B cell (primary cell): ENCODE data around the gene NMT2. TPM values are rescaled to one million over a fixed set of nuclear protein-coding genes. Genes with fewer than 3 reads are reported as not detected.

ENCODE experiments used
- ATAC-seq: fragments of 200-7000 bp; cut with Tn5 transposase; one replicate; pipeline ENCODE4 v1.10.0; 2021; ENCODE audit warnings: low read depth, mild to moderate bottlenecking, moderate number of reproducible peaks, moderate library complexity
- CTCF ChIA-PET: fragments of 350-600 bp; sonication (Branson Sonifier 250); formaldehyde crosslinking; loops from one replicate; lab custom pipeline; 2021; ENCODE audit warnings: antibody characterized with exemption, inconsistent platforms; lab: Charles Lee
- POLR2A ChIA-PET: fragments of 350-600 bp; sonication (Branson Sonifier 250); formaldehyde crosslinking; loops from one replicate; lab custom pipeline; 2021; ENCODE audit warnings: antibody characterized with exemption; lab: Charles Lee
- DNase-seq: peaks from one replicate; pipeline ENCODE4 v3.0.0; 2013
- H2AFZ ChIP-seq: 2 replicates; pipeline ENCODE4 v1.6.1; 2012; ENCODE audit warnings: mild to moderate bottlenecking, low read depth, low read length; ENCODE audit not compliant: insufficient read depth, poor library complexity, severe bottlenecking
- H3K27ac ChIP-seq, 2 donors: 1 replicate in 1 of 2; 2 replicates in 1 of 2; pipeline ENCODE4 v1.5.1; 2012 to 2013; ENCODE audit warnings: low read length in 2 of 2, mild to moderate bottlenecking in 2 of 2, moderate library complexity in 1 of 2
- H3K27me3 ChIP-seq, 4 experiments: fragments of 200-600 bp in 1 of 4; sonication (generic) in 1 of 4; replicated peaks in 1 of 4; 1 replicate in 2 of 4; 2 replicates in 2 of 4; pipeline versions ENCODE4 v1.6.1 to v1.7.0; 2013 to 2016; ENCODE audit warnings: low read length in 3 of 4, mild to moderate bottlenecking in 2 of 4, mixed read lengths in 1 of 4, moderate library complexity in 1 of 4; ENCODE audit not compliant: insufficient read depth in 4 of 4, control insufficient read depth in 3 of 4; ENCODE audit errors: control extremely low read depth in 1 of 4
- H3K36me3 ChIP-seq, 2 experiments: replicated peaks in 1 of 2; 1 replicate in 1 of 2; 2 replicates in 1 of 2; pipeline versions ENCODE4 v1.6.1 to v1.7.1; 2013; ENCODE audit warnings: low read length in 1 of 2; ENCODE audit not compliant: insufficient read depth in 2 of 2, control insufficient read depth in 1 of 2; ENCODE audit errors: control extremely low read depth in 1 of 2, extremely low read depth in 1 of 2
- H3K4me1 ChIP-seq, 2 donors: fragments of 200-600 bp in 1 of 2; sonication (generic) in 1 of 2; 1 replicate in 1 of 2; 2 replicates in 1 of 2; pipeline versions ENCODE4 v1.5.1 to v1.6.1; 2013 to 2017; ENCODE audit warnings: low read length in 2 of 2; ENCODE audit not compliant: control insufficient read depth in 2 of 2, insufficient read depth in 2 of 2
- H3K4me2 ChIP-seq: replicated peaks from 2 replicates; pipeline ENCODE3; 2012; ENCODE audit warnings: mild to moderate bottlenecking, low read depth, low read length; ENCODE audit not compliant: poor library complexity, severe bottlenecking
- H3K4me3 ChIP-seq, 5 experiments: fragments of 200-600 bp in 1 of 5; sonication (generic) in 1 of 5; 1 replicate in 3 of 5; 2 replicates in 2 of 5; pipeline versions ENCODE4 v1.5.1 to v1.7.0; 2011 to 2016; ENCODE audit warnings: low read length in 4 of 5, mild to moderate bottlenecking in 4 of 5, low read depth in 2 of 5, control low read depth in 1 of 5, moderate library complexity in 1 of 5; ENCODE audit not compliant: insufficient read depth in 1 of 5; ENCODE audit errors: control extremely low read depth in 1 of 5, extremely low read depth in 1 of 5
- H3K79me2 ChIP-seq: fragments of 200-600 bp; sonication (generic); one replicate; pipeline ENCODE4 v1.6.0; 2016; ENCODE audit warnings: low read length; ENCODE audit not compliant: control insufficient read depth, insufficient read depth
- H3K9ac ChIP-seq: fragments of 200-600 bp; sonication (generic); 2 replicates; pipeline ENCODE4 v1.6.1; 2017; ENCODE audit warnings: mild to moderate bottlenecking, low read length, moderate library complexity
- H3K9me3 ChIP-seq, 3 donors: one replicate each; pipeline versions ENCODE4 v1.6.1 to v1.7.1; 2013; ENCODE audit warnings: low read length in 2 of 3; ENCODE audit not compliant: control insufficient read depth in 2 of 3, insufficient read depth in 1 of 3; ENCODE audit errors: control extremely low read depth in 1 of 3
- H4K20me1 ChIP-seq: 2 replicates; pipeline ENCODE4 v1.6.0; 2012; ENCODE audit warnings: mild to moderate bottlenecking, low read length; ENCODE audit not compliant: insufficient read depth, control insufficient read depth, poor library complexity, severe bottlenecking
- H3K27ac Mint-ChIP-seq: one replicate; pipeline ENCODE4 v1.8.0; 2021; ENCODE audit warnings: mixed read lengths
- H3K27me3 Mint-ChIP-seq: one replicate; pipeline ENCODE4 v1.8.0; 2021; ENCODE audit warnings: mixed read lengths
- H3K4me1 Mint-ChIP-seq: one replicate; pipeline ENCODE4 v1.8.0; 2021; ENCODE audit warnings: mixed read lengths
- H3K4me3 Mint-ChIP-seq: one replicate; pipeline ENCODE4 v1.8.0; 2021; ENCODE audit warnings: mixed read lengths
- H3K9me3 Mint-ChIP-seq: one replicate; pipeline ENCODE4 v1.8.0; 2022; ENCODE audit warnings: mixed read lengths; ENCODE audit not compliant: insufficient read depth
- EZH2 ChIP-seq: IDR thresholded peaks from 2 replicates; pipeline ENCODE4 v1.6.1; 2012; ENCODE audit warnings: borderline replicate concordance, low read depth, mild to moderate bottlenecking, moderate library complexity, low read length; ENCODE audit not compliant: insufficient read depth, poor library complexity, severe bottlenecking
- WGBS: methylation state at CpG from one replicate; pipeline ENCODE4 v1.1.5; 2013; ENCODE audit warnings: missing lambda C conversion rate; ENCODE audit not compliant: insufficient coverage; 5-methylcytosine and 5-hydroxymethylcytosine counted together
- intact Hi-C: fragments of 100-400 bp; cut with micrococcal nuclease; formaldehyde crosslinking; loops from one replicate; pipeline ENCODE4 v1.10.0; 2022
- polyA plus RNA-seq: library from polyadenylated mRNA; depleted of rRNA; stranded (reverse); fragments of >200 nt; gene quantifications from 2 replicates; pipeline ENCODE4 v1.2.3, GENCODE V29; 2012
- total RNA-seq, 2 donors: library from RNA; stranded (reverse); fragments of 120-200 nt in 1 of 2; gene quantifications; 1 replicate in 1 of 2; 2 replicates in 1 of 2; pipeline versions ENCODE4 v1.2.3 to v1.2.4, GENCODE V29; 2013 to 2022
- TF ChIP-seq, protein P1 (sequence below): fragments of 200-600 bp; IDR thresholded peaks from one replicate; pipeline ENCODE4 v1.8.0; 2022; ENCODE audit warnings: antibody characterized with exemption, mild to moderate bottlenecking

The NMT2 gene
- total and polyA plus RNA-seq, 2 donors (not counting 1 experiment from before 2014, with no cell fraction given), result 2.8 to 73.3 TPM

DNA sequence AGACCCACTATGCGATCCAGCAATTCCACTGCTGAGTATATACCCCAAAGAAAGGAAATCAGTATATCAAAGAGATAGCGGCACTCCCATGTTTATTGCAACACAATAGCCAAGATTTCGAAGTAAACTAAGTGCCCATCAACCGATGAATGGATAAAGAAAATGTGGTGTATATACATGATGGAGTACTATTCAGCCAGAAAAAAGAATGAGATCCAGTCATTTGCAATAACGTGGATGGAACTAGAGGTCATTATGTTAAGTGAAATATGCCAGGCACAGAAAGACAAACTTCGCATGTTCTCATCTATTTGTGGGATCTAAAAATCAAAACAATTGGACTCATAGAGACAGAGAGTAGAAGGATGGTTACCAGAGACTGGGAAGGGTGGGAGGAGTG lies 7.1 kb upstream of the NMT2 start:
- no peak overlapping the region for H3K4me3 Mint-ChIP-seq
- Histone ChIP-seq H3K9me3 (no peaks in the 10 kb centered on the region), H3K4me1 (no peaks in the 10 kb centered on the region), H3K27ac (no peak overlapping the region), H3K79me2 (no peaks in the 10 kb centered on the region), H3K27me3 (peaks cover 0 to 3% (median 1%) of the 10 kb centered on the region in 4 experiments), H3K4me2 (no peak overlapping the region), H3K4me3 (no peak overlapping the region), H4K20me1 (no peaks in the 10 kb centered on the region), H3K36me3 (no peaks in the 10 kb centered on the region), H3K9ac (no peak overlapping the region), H2AFZ (no peak overlapping the region)
- intact Hi-C loops, result no loop called here
- CTCF ChIA-PET, result no interaction called here
- no peak overlapping the region for H3K27ac Mint-ChIP-seq
- DNase-seq (no peak), ATAC-seq (no peak)
- TF ChIP-seq, protein P1, sequence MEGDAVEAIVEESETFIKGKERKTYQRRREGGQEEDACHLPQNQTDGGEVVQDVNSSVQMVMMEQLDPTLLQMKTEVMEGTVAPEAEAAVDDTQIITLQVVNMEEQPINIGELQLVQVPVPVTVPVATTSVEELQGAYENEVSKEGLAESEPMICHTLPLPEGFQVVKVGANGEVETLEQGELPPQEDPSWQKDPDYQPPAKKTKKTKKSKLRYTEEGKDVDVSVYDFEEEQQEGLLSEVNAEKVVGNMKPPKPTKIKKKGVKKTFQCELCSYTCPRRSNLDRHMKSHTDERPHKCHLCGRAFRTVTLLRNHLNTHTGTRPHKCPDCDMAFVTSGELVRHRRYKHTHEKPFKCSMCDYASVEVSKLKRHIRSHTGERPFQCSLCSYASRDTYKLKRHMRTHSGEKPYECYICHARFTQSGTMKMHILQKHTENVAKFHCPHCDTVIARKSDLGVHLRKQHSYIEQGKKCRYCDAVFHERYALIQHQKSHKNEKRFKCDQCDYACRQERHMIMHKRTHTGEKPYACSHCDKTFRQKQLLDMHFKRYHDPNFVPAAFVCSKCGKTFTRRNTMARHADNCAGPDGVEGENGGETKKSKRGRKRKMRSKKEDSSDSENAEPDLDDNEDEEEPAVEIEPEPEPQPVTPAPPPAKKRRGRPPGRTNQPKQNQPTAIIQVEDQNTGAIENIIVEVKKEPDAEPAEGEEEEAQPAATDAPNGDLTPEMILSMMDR, result no peak
- TF ChIP-seq EZH2, result no peak
- POLR2A ChIA-PET, result no interaction called here
- peaks cover 18% of the 10 kb centered on the region for H3K27me3 Mint-ChIP-seq
- no peaks in the 10 kb centered on the region for H3K4me1 Mint-ChIP-seq
- WGBS, result 100% methylated on average over 3 of the region's 6 CpGs
- H3K9me3 Mint-ChIP-seq, result no peaks in the 10 kb centered on the region

DNA sequence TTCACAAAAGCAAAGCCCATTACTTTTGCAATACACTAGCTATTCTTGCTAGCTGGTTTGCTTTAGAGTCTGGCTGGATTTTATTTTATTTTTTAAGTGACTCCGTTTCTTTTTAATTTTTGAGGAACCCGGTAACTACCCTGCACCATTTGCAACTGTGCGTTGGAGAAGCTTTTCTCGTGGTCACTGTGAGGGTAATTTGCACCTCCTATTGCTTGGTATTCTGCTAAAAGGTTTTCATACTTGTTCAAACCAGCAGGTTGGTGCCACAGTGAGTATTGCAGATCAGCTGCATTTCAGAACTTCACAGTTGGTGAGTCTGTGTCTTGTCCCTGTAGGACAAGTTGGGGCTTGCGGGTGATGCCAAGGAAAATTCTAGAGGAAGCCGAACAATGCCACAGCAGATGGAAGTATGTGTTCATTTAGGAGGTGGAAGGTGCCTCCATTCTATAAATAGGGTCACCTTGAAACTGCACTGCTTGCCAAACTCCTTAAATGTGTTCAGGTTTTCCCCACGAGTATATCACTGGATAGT lies 3.9 kb upstream of the NMT2 start:
- Histone ChIP-seq H3K27ac (no peak overlapping the region), H3K36me3 (no peaks in the 10 kb centered on the region), H2AFZ (no peak overlapping the region), H3K9ac (no peak overlapping the region), H3K79me2 (no peaks in the 10 kb centered on the region), H3K4me3 (no peak overlapping the region), H3K27me3 (peaks cover 0 to 3% (median 1%) of the 10 kb centered on the region in 4 experiments), H3K4me1 (peaks cover 17 to 19% of the 10 kb centered on the region in 2 donors), H4K20me1 (no peaks in the 10 kb centered on the region), H3K9me3 (no peaks in the 10 kb centered on the region), H3K4me2 (no peak overlapping the region)
- WGBS, result 87% methylated on average over 5 of the region's 7 CpGs
- Mint-ChIP-seq H3K9me3 (no peaks in the 10 kb centered on the region), H3K4me3 (no peak overlapping the region), H3K27me3 (peaks cover 16% of the 10 kb centered on the region), H3K27ac (no peak overlapping the region), H3K4me1 (peaks cover 18% of the 10 kb centered on the region)
- CTCF ChIA-PET, result interaction anchor here (1.1 kb wide), 1 partner anchor 39 kb away, joined by 5 read pairs; no protein-coding TSS in a partner anchor
- DNase-seq, result no peak
- intact Hi-C loops, result no loop called here
- POLR2A ChIA-PET, result interaction anchor here (0.7 kb wide), 1 partner anchor 12 kb away, joined by 3 read pairs; no protein-coding TSS in a partner anchor
- TF ChIP-seq, protein P1, result no peak
- no peak for TF ChIP-seq EZH2
- ATAC-seq, result no peak
